ENCODE results near the gene TTLL11. TPM values are rescaled to one million over a fixed set of nuclear protein-coding genes. Genes with fewer than 3 reads are reported as not detected.
A peak's percentile ranks its signal among the peaks of the same experiment; 100 is the strongest.

Gene TTLL11
- total and polyA plus RNA-seq, 2 experiments from 2014 or later: 0.57 to 1.4 TPM

DNA sequence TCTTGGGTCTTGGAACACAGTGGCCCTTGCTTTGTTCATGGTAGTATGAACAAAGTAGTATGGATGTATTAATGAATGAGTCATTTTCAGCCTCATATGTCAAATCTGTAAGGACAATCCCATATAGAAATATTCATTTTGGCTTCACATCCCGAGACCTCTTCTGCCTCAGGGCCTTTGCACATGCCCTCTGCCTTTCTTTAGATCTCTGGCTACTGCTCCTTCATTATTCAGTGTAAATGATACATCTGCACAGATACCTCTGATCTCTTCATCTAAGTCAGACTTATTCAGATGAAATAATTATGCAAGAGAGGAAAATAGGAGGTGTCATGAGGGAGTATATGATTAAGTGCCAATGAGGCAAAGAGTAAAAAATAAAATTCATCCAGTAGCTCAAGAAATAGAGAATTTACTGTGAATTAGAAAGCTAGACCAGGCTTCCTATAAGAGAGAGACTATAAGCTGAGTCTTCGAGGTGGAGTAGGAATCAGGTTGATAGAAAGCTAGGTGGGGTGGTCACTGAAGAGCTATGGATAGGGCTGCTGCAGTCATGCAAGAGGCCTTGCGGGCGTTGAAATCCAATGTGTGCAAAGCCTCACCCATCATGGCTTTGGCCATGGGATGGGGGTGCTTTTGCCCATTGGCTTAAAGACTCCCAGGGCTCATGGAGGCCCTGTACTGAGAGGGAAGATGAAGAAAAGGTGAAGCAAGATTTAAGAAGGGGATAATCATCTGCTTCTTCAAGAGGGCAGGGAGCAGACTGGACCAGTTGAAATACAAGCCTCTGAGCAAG is 3.7 kb upstream of the TTLL11 start (continued):
- TF ChIP-seq ZNF462 (CRISPR knock-in tag; IDR thresholded peaks at IDR 0.05): no peak
- no peak for TF ChIP-seq JUNB (IDR thresholded peaks at IDR 0.05; ENCODE audit: unreplicated experiment)
- TF ChIP-seq ZNF114 (CRISPR knock-in tag; IDR thresholded peaks at IDR 0.05): no peak
- no peak for TF ChIP-seq ZNF331 (CRISPR knock-in tag; IDR thresholded peaks at IDR 0.05; ENCODE audit: low read depth)
- TF ChIP-seq EZH2 (IDR thresholded peaks at IDR 0.05; ENCODE audit: low read depth, unreplicated experiment): no peak

- no peak overlapping the region for H2AFZ ChIP-seq
- no peaks in the 10 kb centered on the region; the same call in 2 of the 3 replicates for H3K36me3 Mint-ChIP-seq (ENCODE audit: low read depth)
- H3K9me3 Mint-ChIP-seq: no peaks in the 10 kb centered on the region; the same call in 2 of the 3 replicates
- no peaks in the 10 kb centered on the region for H3F3A ChIP-seq (replicated peaks; ENCODE audit: low read depth)
- H3K4me1 Mint-ChIP-seq: peaks cover 15% of the 10 kb centered on the region
- peak overlapping the region; percentile 71 for H3K4me2 ChIP-seq
- H3K27me3 ChIP-seq (ENCODE audit: insufficient read depth): peaks cover 26% of the 10 kb centered on the region
- peak overlapping the region; percentile 48 for H3K4me3 ChIP-seq
- H3K79me2 ChIP-seq (replicated peaks; ENCODE audit: insufficient read depth): no peaks in the 10 kb centered on the region
- H3K27ac ChIP-seq (ENCODE audit: low read depth): no peak overlapping the region
- H4K20me1 ChIP-seq (replicated peaks; ENCODE audit: insufficient read depth): peaks cover 4% of the 10 kb centered on the region
- H3K9me2 ChIP-seq (ENCODE audit: insufficient read depth): no peaks in the 10 kb centered on the region
- H3K36me3 ChIP-seq (ENCODE audit: insufficient read depth): no peaks in the 10 kb centered on the region
- peaks cover 13% of the 10 kb centered on the region for H3K27me3 Mint-ChIP-seq (ENCODE audit: insufficient read depth, low read depth, poor library complexity)
- H3K27ac Mint-ChIP-seq: peak overlapping the region; percentile 46; the same call in 1 of the 2 replicates
- DNase-seq (ENCODE audit: low spot score): peak; percentile 86
- peak; percentile 4; the same call in 1 of the 3 replicates for ATAC-seq
- no peaks in the 10 kb centered on the region; the same call in 1 of the 2 replicates for H3K4me1 ChIP-seq (ENCODE audit: insufficient read depth)
- H3K4me3 Mint-ChIP-seq: peak overlapping the region; percentile 63
- TF ChIP-seq NANOG (IDR thresholded peaks at IDR 0.05; ENCODE audit: borderline replicate concordance): no peak
- peak; percentile 73 to 87 for TF ChIP-seq CTCF (conservative IDR thresholded peaks at IDR 0.05; ENCODE audit: low read depth in 2 of 2)
- no peak for TF ChIP-seq CREB1 (CRISPR knock-in tag; IDR thresholded peaks at IDR 0.05; ENCODE audit: low read depth)
- no peak for TF ChIP-seq ZNF331 (CRISPR knock-in tag; IDR thresholded peaks at IDR 0.05; ENCODE audit: low read depth)
- TF ChIP-seq STAT1 (IDR thresholded peaks at IDR 0.05; ENCODE audit: unreplicated experiment): no peak
- TF ChIP-seq, protein P1, sequence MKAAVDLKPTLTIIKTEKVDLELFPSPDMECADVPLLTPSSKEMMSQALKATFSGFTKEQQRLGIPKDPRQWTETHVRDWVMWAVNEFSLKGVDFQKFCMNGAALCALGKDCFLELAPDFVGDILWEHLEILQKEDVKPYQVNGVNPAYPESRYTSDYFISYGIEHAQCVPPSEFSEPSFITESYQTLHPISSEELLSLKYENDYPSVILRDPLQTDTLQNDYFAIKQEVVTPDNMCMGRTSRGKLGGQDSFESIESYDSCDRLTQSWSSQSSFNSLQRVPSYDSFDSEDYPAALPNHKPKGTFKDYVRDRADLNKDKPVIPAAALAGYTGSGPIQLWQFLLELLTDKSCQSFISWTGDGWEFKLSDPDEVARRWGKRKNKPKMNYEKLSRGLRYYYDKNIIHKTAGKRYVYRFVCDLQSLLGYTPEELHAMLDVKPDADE (IDR thresholded peaks at IDR 0.05): no peak
Observed at GRCh38 chr9:122095010-122095767, 2.1 kb upstream of the TTLL11 start.
